Measurements from ENCODE around the gene FBLN7.

DNA sequence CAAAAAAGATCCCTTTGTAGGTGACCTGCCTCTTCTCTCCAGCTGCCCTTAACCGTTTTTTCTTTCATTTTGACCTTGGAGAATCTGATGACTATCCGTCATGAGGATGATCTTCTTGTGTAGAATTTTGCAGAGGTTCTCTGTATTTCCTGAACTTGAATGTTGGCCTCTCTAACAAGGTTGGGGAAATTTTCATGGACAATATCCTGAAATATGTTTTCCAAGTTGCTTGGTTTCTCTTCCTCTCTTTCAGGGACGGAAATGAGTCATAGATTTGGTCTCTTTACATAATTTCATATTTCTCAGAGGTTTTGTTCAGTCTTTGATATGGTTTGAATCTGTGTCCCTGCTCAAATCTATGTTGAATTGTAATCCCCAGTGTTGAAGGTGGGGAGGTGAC is 82.6 kb downstream of the FBLN7 start:
- TF ChIP-seq, protein P1, sequence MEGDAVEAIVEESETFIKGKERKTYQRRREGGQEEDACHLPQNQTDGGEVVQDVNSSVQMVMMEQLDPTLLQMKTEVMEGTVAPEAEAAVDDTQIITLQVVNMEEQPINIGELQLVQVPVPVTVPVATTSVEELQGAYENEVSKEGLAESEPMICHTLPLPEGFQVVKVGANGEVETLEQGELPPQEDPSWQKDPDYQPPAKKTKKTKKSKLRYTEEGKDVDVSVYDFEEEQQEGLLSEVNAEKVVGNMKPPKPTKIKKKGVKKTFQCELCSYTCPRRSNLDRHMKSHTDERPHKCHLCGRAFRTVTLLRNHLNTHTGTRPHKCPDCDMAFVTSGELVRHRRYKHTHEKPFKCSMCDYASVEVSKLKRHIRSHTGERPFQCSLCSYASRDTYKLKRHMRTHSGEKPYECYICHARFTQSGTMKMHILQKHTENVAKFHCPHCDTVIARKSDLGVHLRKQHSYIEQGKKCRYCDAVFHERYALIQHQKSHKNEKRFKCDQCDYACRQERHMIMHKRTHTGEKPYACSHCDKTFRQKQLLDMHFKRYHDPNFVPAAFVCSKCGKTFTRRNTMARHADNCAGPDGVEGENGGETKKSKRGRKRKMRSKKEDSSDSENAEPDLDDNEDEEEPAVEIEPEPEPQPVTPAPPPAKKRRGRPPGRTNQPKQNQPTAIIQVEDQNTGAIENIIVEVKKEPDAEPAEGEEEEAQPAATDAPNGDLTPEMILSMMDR (conservative IDR thresholded peaks at IDR 0.05; ENCODE audit: low read length), result no peak
- no peak for TF ChIP-seq EZH2phosphoT487 (IDR thresholded peaks at IDR 0.05; ENCODE audit: borderline replicate concordance, low read depth, low read length)
